ENCODE data around the gene PCED1A. TPM values are rescaled to one million over a fixed set of nuclear protein-coding genes. Genes with fewer than 3 reads are reported as not detected.

Gene PCED1A
- total and polyA plus RNA-seq, 9 of the 15 experiments (the other 6 are each of a cell fraction or from before 2014, with no cell fraction given), result 1.5 to 11.5 (median 5.9) TPM

DNA sequence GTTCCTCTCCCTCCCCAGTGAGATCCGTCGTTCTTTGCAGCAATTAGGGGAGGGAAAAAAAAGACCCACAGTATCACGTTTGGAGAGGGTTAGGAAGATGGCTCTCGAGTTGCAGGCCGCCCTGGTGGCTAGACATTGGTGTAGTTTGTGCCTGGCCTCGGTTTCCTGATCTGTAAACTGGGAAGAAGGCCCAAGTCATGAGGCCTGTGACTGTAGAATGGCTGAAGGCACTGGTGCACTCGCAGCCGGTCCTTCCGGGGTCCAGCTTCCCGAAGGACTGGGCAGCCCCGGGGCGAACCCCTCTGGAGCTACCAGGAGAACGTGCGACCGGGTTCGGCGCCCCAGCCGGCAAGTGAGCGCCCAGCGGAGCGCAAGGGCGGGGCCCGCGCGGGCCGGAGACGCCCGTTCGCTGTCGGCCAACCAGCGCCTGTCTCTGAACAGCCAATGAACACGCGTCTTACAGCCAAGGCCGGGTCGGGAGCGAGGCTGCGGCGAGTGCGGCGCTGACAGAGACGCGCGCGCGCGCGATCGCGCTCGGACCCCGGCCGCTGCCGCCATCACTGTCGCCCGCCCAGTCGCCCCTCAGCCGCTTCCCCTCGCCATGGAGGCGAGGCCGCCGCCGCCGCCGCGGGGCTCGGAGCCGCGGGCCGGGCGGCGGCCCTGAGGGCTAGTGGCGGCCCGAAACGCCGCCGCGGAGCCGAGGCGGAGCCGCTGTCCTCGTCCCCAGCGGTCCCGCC, 32.7 kb upstream of the PCED1A start, which contains the start of gene PTPRA (continued):
- TF ChIP-seq, protein P1, sequence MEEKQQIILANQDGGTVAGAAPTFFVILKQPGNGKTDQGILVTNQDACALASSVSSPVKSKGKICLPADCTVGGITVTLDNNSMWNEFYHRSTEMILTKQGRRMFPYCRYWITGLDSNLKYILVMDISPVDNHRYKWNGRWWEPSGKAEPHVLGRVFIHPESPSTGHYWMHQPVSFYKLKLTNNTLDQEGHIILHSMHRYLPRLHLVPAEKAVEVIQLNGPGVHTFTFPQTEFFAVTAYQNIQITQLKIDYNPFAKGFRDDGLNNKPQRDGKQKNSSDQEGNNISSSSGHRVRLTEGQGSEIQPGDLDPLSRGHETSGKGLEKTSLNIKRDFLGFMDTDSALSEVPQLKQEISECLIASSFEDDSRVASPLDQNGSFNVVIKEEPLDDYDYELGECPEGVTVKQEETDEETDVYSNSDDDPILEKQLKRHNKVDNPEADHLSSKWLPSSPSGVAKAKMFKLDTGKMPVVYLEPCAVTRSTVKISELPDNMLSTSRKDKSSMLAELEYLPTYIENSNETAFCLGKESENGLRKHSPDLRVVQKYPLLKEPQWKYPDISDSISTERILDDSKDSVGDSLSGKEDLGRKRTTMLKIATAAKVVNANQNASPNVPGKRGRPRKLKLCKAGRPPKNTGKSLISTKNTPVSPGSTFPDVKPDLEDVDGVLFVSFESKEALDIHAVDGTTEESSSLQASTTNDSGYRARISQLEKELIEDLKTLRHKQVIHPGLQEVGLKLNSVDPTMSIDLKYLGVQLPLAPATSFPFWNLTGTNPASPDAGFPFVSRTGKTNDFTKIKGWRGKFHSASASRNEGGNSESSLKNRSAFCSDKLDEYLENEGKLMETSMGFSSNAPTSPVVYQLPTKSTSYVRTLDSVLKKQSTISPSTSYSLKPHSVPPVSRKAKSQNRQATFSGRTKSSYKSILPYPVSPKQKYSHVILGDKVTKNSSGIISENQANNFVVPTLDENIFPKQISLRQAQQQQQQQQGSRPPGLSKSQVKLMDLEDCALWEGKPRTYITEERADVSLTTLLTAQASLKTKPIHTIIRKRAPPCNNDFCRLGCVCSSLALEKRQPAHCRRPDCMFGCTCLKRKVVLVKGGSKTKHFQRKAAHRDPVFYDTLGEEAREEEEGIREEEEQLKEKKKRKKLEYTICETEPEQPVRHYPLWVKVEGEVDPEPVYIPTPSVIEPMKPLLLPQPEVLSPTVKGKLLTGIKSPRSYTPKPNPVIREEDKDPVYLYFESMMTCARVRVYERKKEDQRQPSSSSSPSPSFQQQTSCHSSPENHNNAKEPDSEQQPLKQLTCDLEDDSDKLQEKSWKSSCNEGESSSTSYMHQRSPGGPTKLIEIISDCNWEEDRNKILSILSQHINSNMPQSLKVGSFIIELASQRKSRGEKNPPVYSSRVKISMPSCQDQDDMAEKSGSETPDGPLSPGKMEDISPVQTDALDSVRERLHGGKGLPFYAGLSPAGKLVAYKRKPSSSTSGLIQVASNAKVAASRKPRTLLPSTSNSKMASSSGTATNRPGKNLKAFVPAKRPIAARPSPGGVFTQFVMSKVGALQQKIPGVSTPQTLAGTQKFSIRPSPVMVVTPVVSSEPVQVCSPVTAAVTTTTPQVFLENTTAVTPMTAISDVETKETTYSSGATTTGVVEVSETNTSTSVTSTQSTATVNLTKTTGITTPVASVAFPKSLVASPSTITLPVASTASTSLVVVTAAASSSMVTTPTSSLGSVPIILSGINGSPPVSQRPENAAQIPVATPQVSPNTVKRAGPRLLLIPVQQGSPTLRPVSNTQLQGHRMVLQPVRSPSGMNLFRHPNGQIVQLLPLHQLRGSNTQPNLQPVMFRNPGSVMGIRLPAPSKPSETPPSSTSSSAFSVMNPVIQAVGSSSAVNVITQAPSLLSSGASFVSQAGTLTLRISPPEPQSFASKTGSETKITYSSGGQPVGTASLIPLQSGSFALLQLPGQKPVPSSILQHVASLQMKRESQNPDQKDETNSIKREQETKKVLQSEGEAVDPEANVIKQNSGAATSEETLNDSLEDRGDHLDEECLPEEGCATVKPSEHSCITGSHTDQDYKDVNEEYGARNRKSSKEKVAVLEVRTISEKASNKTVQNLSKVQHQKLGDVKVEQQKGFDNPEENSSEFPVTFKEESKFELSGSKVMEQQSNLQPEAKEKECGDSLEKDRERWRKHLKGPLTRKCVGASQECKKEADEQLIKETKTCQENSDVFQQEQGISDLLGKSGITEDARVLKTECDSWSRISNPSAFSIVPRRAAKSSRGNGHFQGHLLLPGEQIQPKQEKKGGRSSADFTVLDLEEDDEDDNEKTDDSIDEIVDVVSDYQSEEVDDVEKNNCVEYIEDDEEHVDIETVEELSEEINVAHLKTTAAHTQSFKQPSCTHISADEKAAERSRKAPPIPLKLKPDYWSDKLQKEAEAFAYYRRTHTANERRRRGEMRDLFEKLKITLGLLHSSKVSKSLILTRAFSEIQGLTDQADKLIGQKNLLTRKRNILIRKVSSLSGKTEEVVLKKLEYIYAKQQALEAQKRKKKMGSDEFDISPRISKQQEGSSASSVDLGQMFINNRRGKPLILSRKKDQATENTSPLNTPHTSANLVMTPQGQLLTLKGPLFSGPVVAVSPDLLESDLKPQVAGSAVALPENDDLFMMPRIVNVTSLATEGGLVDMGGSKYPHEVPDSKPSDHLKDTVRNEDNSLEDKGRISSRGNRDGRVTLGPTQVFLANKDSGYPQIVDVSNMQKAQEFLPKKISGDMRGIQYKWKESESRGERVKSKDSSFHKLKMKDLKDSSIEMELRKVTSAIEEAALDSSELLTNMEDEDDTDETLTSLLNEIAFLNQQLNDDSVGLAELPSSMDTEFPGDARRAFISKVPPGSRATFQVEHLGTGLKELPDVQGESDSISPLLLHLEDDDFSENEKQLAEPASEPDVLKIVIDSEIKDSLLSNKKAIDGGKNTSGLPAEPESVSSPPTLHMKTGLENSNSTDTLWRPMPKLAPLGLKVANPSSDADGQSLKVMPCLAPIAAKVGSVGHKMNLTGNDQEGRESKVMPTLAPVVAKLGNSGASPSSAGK (IDR thresholded peaks at IDR 0.05), result peak; percentile 67; the same call in 1 of the 2 replicates
- TF ChIP-seq, protein P2, sequence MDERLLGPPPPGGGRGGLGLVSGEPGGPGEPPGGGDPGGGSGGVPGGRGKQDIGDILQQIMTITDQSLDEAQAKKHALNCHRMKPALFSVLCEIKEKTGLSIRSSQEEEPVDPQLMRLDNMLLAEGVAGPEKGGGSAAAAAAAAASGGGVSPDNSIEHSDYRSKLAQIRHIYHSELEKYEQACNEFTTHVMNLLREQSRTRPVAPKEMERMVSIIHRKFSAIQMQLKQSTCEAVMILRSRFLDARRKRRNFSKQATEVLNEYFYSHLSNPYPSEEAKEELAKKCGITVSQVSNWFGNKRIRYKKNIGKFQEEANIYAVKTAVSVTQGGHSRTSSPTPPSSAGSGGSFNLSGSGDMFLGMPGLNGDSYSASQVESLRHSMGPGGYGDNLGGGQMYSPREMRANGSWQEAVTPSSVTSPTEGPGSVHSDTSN (CRISPR knock-in tag; IDR thresholded peaks at IDR 0.05; ENCODE audit: low read depth), result no peak
- TF ChIP-seq, protein P2 (tag; conservative IDR thresholded peaks at IDR 0.05; ENCODE audit: low read depth), result no peak
- TF ChIP-seq PRMT5 (CRISPR knock-in tag; IDR thresholded peaks at IDR 0.05) (no peak), CHD1 (IDR thresholded peaks at IDR 0.05; ENCODE audit: low read length) (peak; percentile 52), ARID2 (IDR thresholded peaks at IDR 0.05) (no peak), RBM15 (IDR thresholded peaks at IDR 0.05; ENCODE audit: insufficient read depth, low read length) (no peak), ARNT (IDR thresholded peaks at IDR 0.05) (0 out of 4 replicates have a peak, but pooled peaks of 1 of the 2 experiments have one; percentile 23)
- TF ChIP-seq, protein P3, sequence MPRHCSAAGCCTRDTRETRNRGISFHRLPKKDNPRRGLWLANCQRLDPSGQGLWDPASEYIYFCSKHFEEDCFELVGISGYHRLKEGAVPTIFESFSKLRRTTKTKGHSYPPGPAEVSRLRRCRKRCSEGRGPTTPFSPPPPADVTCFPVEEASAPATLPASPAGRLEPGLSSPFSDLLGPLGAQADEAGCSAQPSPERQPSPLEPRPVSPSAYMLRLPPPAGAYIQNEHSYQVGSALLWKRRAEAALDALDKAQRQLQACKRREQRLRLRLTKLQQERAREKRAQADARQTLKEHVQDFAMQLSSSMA (CRISPR knock-in tag; IDR thresholded peaks at IDR 0.05), result no peak
- TF ChIP-seq, protein P4, sequence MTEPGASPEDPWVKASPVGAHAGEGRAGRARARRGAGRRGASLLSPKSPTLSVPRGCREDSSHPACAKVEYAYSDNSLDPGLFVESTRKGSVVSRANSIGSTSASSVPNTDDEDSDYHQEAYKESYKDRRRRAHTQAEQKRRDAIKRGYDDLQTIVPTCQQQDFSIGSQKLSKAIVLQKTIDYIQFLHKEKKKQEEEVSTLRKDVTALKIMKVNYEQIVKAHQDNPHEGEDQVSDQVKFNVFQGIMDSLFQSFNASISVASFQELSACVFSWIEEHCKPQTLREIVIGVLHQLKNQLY (CRISPR knock-in tag; conservative IDR thresholded peaks at IDR 0.05), result no peak
